Daoy (cell line): Measurements from ENCODE around the gene MLLT3. TPM values are rescaled to one million over a fixed set of nuclear protein-coding genes. Genes with fewer than 3 reads are reported as not detected.
A peak's percentile ranks its signal among the peaks of the same experiment; 100 is the strongest.
"Not testable (repeated sequence)": the region's sequence is repeated elsewhere in the genome, so short reads cannot be mapped to it uniquely, and the experiment has no call there.

ENCODE experiments used
- DNase-seq: peaks from one replicate; pipeline ENCODE4 v3.0.0-alpha.2; 2015; ENCODE audit warnings: low read depth
- total RNA-seq: library from RNA; depleted of rRNA; stranded (reverse); fragments of >200 nt; shearing (Covaris generic); gene quantifications from 2 replicates; pipeline ENCODE4 v1.2.3, GENCODE V29; 2014

The MLLT3 gene
- total RNA-seq, 1 experiment from 2014 or later: 3.8 TPM

DNA sequence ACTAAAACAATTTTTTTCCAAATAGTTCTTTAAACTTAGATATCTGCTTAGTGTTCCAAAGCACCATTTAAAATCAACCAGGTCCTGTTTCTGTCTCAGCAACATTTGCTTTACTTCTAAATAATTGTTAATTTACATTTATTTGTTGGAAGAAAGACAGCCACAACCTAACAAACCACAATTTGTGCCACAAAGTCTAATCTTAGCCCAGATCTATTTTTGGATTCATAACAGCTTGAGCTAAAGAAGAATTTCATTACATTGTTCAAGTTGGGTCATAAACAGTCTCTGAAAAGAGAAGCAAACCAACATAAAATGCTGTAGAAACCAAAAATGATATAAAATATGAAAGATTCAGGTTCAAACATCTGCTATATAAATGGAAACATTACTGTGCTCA is 24.4 kb downstream of the MLLT3 start:
- no peak for DNase-seq

DNA sequence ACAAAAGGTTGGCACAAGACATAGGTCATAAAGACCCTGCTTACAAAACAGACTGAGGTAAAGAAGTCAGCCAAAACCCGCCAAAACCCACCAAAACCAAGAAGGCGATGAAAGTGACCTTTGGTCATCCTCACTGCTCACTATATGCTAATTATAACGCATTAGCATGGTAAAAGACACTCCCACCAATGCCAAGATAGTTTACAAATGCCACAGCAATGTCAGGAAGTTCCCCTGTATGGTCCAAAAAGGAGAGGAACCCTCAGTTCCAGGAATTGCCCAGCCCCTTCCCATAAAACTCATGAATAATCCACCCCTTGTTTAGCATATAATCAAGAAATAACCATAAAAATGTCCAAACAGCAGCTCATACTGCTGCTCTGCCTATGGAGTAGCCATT is 27.7 kb downstream of the MLLT3 start:
- no peak for DNase-seq

DNA sequence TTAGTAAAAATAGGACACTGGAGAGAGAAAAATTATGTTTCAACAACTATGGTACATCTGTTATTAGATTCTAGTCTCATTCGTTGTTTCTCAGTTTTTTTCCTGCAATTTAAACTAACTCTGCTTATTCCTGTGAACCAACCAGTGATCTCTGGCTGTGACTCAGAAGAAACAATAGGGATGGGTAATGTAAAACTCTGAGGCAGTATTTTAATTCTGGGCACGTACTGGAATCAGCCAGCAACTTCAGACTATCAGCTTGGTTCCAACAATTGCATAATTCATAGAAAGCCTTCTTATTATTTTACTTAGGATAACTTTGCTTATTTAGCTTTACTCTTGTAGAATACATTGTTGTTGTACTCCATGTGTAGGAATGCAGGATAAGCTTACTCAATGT is 28.8 kb downstream of the MLLT3 start:
- DNase-seq: peak; percentile 23

DNA sequence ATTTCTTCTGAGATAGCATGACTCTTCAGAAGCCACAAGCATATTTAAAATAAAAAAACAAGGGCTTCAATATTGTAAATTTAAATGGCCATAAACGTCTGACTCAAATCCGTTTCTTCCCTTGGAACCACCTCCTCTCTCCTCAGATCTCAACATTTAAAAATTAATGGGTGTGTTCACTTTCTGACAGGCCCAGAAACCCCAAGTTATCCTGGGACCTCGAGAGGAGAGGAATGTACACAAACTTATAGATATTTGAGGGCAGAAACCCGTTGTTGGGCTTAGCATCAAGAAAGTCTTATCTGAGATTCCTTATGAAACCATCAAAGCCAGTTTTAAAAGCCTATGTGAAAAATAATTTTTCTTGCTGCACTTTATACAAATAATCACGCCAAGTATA is 29.2 kb downstream of the MLLT3 start:
- DNase-seq: no peak

DNA sequence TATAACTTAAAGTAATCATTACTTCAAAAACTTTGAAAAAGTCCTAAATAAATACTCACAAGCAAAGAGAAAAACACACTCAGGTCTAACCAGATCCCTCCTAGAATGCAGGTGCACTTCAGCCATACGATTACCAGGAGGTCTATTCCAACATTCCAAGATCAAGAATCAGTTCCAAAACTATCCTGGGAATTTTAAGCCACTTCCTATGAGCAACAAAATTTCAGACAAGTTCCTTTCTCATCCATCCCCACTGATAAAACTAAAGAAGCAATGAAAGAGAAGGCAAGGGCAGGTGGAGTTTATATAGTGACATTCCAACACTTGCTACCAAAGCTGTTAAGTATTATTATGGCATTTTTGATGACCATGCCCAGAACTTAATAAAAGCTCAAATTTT is 29.6 kb downstream of the MLLT3 start:
- peak; percentile 17 for DNase-seq

DNA sequence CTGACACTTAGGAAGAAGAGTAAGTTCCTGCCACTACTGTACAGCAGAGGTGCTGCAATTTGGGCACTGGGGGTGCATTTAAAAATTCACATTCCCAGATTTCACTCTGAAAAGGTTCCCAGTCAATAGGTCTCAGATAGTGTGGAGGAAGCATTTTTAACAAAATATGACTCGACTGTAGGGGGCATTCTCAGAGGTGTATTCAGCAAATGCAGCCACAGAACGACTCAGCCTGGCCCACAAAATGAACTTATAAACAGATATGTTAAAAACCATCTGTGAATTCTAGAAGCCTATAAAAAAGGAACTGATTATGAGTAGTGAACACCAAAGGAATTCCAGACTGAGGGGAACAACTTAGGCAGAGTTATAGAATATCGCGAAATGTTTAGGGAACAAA is 31.1 kb downstream of the MLLT3 start:
- DNase-seq: no peak

DNA sequence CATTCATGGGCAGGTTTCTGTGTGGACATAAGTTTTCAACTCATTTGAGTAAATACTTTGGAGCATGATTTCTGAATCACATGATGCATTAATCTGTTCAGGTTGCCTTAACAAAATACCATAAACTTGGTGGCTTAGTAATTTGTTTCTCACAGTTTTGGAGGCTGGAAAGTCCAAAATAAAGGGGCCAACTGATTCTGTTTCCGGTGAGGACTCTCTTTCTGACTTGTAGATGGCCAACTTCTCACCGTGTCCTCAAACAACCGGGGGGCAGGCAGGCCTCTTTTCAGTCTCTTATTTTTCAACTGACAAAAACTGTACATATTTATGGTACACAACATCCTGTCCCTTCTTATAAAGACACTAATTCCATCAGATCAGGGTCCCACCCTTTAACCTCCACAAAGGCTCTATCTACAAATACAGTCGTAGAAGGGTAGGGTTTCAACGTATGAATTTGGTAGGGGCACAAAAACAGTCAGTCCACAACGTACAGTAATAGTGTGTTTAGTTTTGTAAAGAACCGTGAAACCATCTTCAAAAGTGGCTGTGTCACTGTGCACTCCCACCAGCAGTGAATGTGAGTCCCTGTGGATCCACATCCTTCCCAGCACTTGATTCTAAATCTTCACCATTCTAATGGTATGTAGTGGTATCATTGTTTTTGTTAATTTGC is 37.2 kb downstream of the MLLT3 start:
- no peak for DNase-seq

DNA sequence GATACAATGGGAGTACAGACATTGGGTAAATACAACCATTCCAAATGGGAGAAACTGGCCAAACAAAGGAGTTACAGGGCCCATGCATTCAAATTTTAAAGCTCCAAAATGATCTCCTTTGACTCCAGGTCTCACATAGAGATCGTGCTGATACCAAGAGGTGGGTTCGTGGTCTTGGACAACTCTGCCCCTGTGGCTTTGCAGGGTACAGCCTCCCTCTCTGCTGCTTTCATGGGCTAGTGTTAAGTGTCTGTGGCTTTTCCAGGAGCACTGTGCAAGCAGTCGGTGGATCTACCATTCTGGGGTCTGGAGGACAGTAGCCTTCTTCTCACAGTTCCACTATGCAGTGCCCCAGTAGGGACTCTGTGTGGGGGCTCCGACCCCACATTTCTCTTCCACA is 39.2 kb downstream of the MLLT3 start:
- DNase-seq: not testable (repeated sequence)

DNA sequence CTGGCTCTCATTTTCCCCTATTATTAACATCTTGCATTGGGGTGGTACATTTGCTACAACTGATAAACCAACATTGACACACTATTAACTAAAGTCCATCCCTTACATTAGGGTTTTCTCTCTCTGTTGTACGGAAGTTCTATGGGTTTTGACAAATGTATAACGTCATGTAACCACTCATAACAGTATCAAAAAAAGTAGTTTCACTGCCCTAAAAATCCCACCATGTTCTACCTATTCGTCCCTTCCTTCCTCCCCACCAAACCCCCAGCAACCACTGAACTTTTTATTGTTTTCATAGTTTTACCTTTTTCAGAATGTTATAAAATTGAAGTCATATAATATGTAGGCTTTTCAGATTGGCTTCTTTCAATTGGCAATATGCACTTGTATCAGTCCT is 40.1 kb downstream of the MLLT3 start:
- no peak for DNase-seq

DNA sequence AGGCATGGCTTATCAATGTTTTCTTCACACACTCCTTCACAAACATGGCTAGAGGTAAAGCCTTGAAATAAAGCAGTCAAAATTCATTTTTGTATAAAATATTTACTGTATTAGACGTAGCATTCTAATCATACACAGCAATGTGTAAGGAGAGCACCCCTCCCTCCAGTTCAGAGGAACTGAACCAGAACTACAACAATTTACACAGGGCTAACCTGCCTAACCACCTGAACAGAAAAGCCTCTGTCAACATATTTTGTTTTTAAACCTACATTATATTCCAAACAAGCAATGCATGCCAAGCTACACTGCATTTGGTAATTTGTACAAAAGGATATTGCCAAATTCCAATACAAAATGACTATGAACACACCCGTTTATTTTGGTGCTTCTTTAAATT is 41.6 kb downstream of the MLLT3 start:
- DNase-seq: no peak

DNA sequence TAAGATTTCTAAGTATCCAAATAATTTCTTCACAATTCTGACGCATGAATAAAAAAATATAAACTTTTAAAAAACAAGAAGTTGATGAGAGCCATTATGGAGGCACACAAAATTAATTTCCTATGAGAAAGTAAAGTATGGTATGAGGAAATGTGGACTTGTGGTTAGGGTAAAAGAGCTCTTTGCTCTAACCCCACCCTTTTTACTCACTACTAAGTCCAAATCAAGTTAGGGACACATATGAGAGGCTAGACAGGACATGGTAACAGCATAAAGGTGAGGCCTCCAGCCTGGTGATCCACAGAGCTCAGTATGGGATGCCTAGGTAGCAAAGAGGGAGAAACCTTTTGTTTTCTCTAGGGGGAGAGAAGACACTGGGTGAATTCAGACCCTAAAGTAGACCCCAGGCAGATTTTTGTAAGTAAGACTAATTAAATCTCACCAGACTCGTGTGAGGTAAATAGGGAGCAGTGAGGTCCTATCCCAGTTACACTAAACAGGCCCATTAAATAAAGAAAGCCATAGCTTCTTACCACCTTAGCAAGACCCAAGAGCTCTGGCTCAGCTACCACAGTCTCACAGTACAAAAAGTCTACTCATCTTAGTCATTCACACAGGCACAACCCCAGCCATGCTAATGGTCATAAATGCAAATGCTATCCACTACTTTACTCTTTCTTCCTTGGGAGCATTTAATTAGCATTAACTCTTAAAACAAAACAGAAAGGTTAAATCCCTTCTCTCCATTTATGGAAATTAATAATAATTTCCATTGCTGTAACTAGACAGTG is 42.6 kb downstream of the MLLT3 start:
- no peak for DNase-seq

DNA sequence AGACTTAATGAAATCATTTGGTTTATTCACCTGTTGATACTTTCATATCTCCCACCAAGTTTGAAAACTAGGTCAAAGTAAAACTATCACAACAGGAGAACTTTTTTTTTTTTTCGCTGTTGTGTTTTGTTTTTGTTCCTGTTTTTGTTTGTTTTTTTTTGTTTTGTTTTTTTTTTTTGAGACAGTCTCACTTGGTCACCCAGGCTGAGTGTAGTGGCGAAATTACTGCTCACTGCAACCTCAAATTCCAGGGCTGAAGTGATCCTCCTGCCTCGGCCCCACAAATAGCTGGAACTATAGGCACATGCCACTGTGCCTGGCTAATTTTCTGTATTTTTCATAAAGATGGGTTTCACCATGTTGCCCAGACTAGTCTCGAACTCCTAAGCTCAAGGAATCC is 49.3 kb downstream of the MLLT3 start:
- DNase-seq: no peak

DNA sequence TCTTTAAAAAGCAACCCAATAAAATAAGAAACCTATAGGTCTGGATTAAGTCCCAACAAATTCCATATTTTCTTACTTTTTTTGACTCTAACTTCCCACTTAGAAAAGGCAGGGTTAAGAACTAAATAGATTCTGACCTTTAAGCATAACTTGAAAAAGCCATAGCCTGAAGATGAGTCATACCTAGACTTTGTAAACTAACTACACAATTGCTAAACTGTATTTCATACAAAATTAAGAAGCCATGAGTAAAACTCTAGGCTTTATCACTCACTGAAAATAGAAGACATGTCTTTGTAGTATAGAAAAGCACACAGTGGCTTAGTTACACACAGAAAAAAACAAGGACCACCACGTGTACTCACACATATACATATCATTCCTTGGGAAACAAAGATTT is 51.5 kb downstream of the MLLT3 start:
- DNase-seq: no peak

DNA sequence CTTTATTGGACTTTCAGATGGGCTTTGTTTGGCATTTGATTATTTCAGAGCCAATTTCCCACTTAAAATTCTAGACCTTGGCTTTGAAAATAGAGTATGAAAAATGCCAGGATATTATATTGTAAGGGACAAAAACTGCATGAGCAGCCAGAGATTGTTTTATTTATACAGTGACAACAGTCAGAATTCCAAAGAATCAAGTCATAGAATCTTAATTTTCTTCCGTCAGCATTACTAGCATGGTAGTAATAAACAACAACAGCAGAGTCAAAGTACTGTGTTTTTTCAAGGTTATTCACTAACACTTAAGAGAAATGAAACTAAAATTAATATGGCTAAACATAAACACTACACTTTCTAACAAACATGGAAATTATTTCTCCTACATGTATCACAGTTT is 52.2 kb downstream of the MLLT3 start:
- no peak for DNase-seq

DNA sequence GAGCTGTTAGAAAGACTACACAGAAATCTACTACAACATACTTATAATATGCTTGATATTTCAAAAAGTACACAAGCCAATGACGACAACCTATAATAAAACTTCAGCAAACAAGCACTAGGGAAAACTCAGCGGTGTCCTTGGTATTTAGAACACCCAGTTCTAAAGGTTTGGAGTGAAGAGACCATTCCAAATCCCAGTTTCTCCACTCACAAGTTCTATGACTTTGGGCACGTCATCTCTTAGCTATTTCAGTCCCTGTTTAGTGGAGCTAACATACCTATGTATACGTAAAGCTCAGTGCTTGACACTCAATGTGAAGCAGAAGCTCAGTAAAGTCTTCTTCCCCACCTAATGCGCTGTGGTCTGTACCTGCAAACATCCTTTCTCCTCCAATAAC is 52.8 kb downstream of the MLLT3 start:
- no peak for DNase-seq

DNA sequence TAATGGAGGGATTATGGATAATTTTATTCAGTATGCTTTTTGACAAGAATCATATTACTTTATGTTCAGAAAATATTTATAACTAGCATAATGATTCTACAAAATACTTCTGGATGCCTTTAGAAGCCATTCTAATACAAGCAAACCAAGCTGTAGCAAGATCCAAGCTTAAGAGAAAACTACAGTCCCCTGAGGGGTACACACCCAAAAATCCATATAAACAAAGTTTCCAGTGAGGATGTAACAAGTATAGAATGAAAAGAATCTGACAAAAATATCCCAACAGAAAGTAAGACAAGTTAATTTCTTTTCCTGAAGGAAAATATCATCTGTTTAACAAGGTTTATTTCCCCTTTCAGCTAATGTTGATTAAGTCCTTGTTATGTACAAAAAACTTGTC is 53.9 kb downstream of the MLLT3 start:
- no peak for DNase-seq

DNA sequence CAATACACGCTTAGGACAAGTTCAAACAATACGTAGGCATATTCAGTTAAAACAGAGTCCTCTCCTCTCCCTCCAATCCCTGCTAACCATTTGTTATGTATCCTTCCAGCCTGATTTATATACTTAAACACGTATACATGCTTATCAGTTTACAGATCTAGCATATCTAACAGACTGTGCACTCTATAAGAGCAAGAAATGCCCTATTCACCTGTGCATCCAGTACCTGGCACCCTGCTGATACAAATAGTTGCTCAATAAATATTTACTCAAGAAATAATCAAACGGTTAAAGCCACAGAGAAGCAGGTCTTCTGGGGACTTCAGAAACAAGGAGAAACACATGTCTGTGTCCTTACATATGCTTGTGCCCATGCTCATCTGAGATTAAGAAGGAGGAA is 55.9 kb downstream of the MLLT3 start:
- DNase-seq: no peak

DNA sequence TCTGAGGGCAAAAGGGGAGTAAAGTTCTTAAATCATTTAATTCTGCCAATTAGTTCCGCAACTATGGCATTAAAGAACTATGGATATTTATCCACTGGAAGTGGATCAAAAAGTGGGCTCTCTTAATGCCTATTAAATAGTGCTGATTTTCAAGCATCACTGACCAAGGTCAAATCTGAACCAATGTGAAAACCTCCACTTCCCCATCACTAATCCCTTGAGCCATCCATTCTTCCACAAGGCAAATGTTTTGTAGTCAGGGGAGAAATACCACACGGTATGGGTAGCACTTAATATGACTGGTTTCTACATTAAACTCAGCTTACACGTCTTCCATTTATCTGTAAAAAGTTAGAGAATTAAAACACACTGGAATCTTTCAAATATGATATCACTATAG is 57.6 kb downstream of the MLLT3 start:
- no peak for DNase-seq

DNA sequence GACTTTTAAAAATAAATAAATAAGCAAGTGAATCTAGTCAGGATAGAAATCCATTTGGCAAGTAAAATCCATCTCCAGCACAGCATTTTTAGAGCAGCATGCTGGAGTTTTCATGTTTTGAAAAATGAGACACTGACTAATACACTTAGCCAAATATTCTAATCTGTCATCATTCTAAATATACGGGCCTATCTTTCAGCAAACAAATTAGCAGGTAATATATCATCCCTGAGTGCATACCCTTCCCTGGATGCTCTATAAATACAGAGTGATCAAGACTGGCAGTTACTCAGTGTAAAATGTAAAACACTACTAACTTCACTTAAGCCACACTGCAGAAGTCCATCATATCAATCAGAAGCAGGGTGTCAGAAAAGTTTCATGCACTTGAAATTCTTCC is 58.4 kb downstream of the MLLT3 start:
- DNase-seq: no peak

DNA sequence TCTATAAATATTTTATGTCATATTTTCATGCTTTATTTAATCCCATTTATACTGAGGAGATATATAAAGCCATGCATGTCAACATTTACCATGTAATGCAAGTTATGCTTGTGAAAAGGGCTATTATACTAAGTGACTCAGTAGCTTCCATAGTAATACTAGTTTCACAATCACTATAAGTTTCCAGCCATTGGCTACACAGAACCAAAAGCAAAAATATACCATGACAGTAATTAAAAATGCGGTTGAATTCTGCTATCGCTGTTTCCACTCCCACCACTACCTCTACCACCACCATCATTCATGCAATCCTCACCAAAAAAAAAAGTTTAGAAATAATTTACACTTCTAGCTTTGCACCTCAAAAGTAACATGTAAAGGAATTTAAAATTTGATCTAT is 60.2 kb downstream of the MLLT3 start:
- DNase-seq: no peak

DNA sequence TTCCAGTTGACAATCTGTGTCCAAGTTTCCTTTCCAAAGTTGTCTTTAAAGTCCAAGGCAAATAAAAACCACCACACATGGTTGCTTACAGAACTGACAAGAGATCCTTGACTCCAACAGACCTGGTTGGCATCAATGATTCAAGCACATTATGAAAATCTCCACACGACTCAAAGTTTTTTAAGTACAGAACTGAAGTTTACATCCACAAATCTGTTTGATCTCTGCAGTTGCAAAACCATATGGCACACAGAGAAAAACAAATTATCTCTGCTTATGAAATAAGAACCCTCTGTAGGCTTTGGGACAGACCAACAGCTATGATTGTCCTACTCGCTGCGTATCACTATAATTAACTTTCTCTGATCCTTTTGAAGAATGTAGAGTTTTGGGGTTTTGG is 60.8 kb downstream of the MLLT3 start:
- no peak for DNase-seq

DNA sequence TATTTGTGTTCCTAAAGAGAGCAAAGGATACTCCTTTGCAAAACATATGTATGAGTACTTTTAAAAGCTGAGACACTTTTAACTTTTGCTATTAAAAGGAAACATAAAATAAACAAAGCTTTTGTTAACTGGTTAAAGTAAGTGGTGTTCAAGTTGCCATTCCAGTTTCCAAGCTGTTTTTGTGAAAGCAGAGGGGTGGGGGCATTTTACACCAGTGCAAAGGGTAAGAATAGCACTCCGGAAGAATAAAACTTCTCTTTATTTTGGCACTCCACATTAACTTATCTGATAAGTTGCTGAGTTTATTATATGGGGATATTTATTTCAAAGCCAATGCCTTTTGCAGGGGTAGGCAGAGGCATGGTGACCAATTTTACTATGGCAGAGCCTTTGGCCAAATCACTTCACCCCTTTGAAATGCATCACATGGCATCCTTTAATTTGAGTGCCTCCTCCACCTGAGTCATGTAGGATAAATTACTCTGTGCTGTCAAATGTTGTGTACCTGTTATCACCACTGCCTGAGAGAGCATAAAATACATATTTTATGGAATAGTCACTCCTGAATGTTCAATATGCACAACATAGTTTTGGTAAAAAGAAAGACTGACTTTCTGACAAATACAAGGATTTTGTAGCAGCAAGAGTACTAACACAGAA is 62.9 kb downstream of the MLLT3 start:
- DNase-seq: peak; percentile 2

DNA sequence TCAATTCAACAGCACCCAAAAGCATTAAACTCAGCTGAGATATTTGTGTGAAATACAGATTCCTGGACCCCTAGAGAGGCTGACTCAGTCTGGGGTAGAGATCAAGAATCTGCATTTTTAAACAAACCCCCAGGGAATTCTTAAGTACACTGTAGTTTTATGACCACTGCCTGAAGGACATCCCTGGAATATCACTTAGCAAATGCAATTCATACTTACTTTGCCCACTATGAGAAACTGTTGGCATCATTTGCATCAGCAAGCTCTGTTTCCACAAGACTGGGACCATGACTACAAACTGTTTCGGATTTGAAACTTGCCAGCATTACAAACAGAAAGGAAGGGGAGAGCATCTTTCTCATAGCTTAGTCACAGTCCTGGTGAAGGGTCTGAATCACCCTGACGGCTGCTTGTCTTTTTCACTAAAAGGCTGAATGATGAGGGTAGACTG is 63.7 kb downstream of the MLLT3 start:
- DNase-seq: peak; percentile 70
